ENCODE results near the gene KRTAP5-6.

DNA sequence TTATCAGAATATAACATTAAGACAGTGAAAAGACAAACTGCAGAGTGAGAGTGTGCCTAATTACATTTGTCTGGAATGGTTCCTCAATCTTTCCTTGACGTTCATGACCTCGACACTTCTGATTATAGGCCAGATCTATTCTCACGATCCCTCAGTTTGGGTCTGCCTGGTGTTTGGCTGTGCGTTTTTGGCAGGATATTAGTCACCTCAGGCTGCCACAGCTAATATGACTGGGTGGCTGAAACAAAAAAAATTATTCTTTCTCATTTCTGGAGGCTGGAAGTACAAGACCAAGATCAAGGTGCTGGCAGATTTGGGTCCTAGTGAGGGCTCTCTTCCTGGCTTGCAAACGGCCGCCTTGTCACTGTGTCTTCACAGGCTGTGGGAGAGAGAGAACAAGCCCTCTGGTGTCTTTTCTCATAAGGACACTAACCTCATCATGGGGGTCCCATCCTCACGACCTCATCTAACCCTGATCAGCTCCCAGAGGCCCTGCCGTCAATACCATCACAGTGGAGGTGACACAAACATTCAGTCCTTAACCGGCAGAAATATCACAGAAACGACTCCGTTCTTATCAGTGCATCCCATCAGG, 30.2 kb downstream of the KRTAP5-6 start:
- TF ChIP-seq, protein P1, sequence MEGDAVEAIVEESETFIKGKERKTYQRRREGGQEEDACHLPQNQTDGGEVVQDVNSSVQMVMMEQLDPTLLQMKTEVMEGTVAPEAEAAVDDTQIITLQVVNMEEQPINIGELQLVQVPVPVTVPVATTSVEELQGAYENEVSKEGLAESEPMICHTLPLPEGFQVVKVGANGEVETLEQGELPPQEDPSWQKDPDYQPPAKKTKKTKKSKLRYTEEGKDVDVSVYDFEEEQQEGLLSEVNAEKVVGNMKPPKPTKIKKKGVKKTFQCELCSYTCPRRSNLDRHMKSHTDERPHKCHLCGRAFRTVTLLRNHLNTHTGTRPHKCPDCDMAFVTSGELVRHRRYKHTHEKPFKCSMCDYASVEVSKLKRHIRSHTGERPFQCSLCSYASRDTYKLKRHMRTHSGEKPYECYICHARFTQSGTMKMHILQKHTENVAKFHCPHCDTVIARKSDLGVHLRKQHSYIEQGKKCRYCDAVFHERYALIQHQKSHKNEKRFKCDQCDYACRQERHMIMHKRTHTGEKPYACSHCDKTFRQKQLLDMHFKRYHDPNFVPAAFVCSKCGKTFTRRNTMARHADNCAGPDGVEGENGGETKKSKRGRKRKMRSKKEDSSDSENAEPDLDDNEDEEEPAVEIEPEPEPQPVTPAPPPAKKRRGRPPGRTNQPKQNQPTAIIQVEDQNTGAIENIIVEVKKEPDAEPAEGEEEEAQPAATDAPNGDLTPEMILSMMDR (IDR thresholded peaks at IDR 0.05 in 4 of 5, conservative IDR thresholded peaks at IDR 0.05 in 1 of 5), result no peak
- TF ChIP-seq POLR2A (IDR thresholded peaks at IDR 0.05), result no peak

Measured in gastrocnemius medialis (tissue), 4 donors.